HEK293 (cell line): ENCODE data around the gene CARD10.
A peak's percentile ranks its signal among the peaks of the same experiment; 100 is the strongest.

Experiments
- CTCF ChIA-PET: fragments of 350-600 bp; formaldehyde crosslinking; extraction: SDS; loops from one replicate; lab custom pipeline; 2021; ENCODE audit warnings: antibody characterized with exemption; lab: Yijun Ruan, JAX
- POLR2A ChIA-PET: fragments of 300-600 bp; formaldehyde crosslinking; extraction: SDS; loops from one replicate; lab custom pipeline; 2020; ENCODE audit warnings: antibody characterized with exemption, inconsistent platforms; lab: Yijun Ruan, JAX
- H3K27ac ChIP-seq: fragments of 200-500 bp; sonication (Bioruptor generic); 2 replicates; pipeline ENCODE4 v1.5.1; 2014; ENCODE audit warnings: low read depth, low read length, control low read depth, inconsistent platforms; ENCODE audit errors: extremely low read depth
- H3K36me3 ChIP-seq, 2 experiments: fragments of 200-500 bp in 1 of 2; sonication (Bioruptor generic) in 1 of 2; 1 replicate in 1 of 2; 2 replicates in 1 of 2; pipeline ENCODE4 v1.5.1; 2014 to 2017; ENCODE audit warnings: inconsistent platforms in 2 of 2, low read length in 2 of 2; ENCODE audit not compliant: control insufficient read depth in 2 of 2, insufficient read depth in 1 of 2
- H3K4me1 ChIP-seq: fragments of 200-500 bp; sonication (Bioruptor generic); 2 replicates; pipeline ENCODE4 v1.5.1; 2014; ENCODE audit warnings: mild to moderate bottlenecking, low read length, inconsistent platforms; ENCODE audit not compliant: control insufficient read depth, insufficient read depth
- H3K4me3 ChIP-seq: 2 replicates; pipeline ENCODE4 v1.5.1; 2011; ENCODE audit warnings: low read depth, mild to moderate bottlenecking, control low read depth, low read length, moderate library complexity
- H3K9me3 ChIP-seq: fragments of 200-500 bp; sonication (Bioruptor generic); 2 replicates; pipeline ENCODE4 v1.5.1; 2014; ENCODE audit warnings: low read depth, low read length, inconsistent platforms; ENCODE audit not compliant: control insufficient read depth, insufficient read depth
- BCL11B ChIP-seq: fragments of 450-650 bp; formaldehyde crosslinking; IDR thresholded peaks from 2 replicates; pipeline ENCODE4 v1.5.1; 2016; ENCODE audit warnings: low read depth, missing biosample characterization, missing genetic modification characterization
- OSR2 ChIP-seq: fragments of 450-650 bp; formaldehyde crosslinking; IDR thresholded peaks from 2 replicates; pipeline ENCODE4 v1.5.1; 2016; ENCODE audit warnings: missing biosample characterization, missing genetic modification characterization
- RBAK ChIP-seq: fragments of 450-650 bp; formaldehyde crosslinking; IDR thresholded peaks from 2 replicates; pipeline ENCODE4 v1.5.1; 2016; ENCODE audit warnings: missing biosample characterization, missing genetic modification characterization
- SP7 ChIP-seq: fragments of 450-650 bp; formaldehyde crosslinking; IDR thresholded peaks from 2 replicates; pipeline ENCODE4 v1.5.1; 2016; ENCODE audit warnings: missing biosample characterization, missing genetic modification characterization
- ZBTB1 ChIP-seq: fragments of 450-650 bp; formaldehyde crosslinking; IDR thresholded peaks from 2 replicates; pipeline ENCODE4 v1.5.1; 2016; ENCODE audit warnings: missing biosample characterization, missing genetic modification characterization
- ZFHX2 ChIP-seq: fragments of 450-650 bp; formaldehyde crosslinking; conservative IDR thresholded peaks from 2 replicates; pipeline ENCODE4 v1.5.1; 2016; ENCODE audit warnings: missing biosample characterization, missing genetic modification characterization
- ZFP3 ChIP-seq: fragments of 450-650 bp; formaldehyde crosslinking; IDR thresholded peaks from 2 replicates; pipeline ENCODE4 v1.5.1; 2016; ENCODE audit warnings: low read depth, missing biosample characterization, missing genetic modification characterization
- ZNF10 ChIP-seq: fragments of 450-650 bp; formaldehyde crosslinking; IDR thresholded peaks from 2 replicates; pipeline ENCODE4 v1.5.1; 2017; ENCODE audit warnings: missing biosample characterization, missing genetic modification characterization
- ZNF114 ChIP-seq: fragments of 450-650 bp; formaldehyde crosslinking; IDR thresholded peaks from 2 replicates; pipeline ENCODE4 v1.5.0; 2017; ENCODE audit warnings: missing biosample characterization, missing genetic modification characterization
- ZNF157 ChIP-seq: fragments of 450-650 bp; formaldehyde crosslinking; IDR thresholded peaks from 2 replicates; pipeline ENCODE4 v1.5.1; 2016; ENCODE audit warnings: missing biosample characterization, missing genetic modification characterization
- ZNF274 ChIP-seq, 2 experiments: fragments of 200-500 bp in 1 of 2; fragments of 450-650 bp in 1 of 2; sonication (Bioruptor generic) in 1 of 2; formaldehyde crosslinking in 1 of 2; IDR thresholded peaks; 2 replicates each; pipeline versions ENCODE4 v1.5.1 to v1.6.1; 2014 to 2016; ENCODE audit warnings: borderline replicate concordance in 1 of 2, inconsistent platforms in 1 of 2, low read length in 1 of 2, missing biosample characterization in 1 of 2, missing genetic modification characterization in 1 of 2
- ZNF394 ChIP-seq: fragments of 450-650 bp; formaldehyde crosslinking; IDR thresholded peaks from 2 replicates; pipeline ENCODE4 v1.5.1; 2016; ENCODE audit warnings: missing biosample characterization, missing genetic modification characterization, mild to moderate bottlenecking, moderate library complexity, borderline replicate concordance
- ZNF555 ChIP-seq: fragments of 450-650 bp; formaldehyde crosslinking; conservative IDR thresholded peaks from 2 replicates; pipeline ENCODE4 v1.5.1; 2017; ENCODE audit warnings: missing biosample characterization, mild to moderate bottlenecking, missing genetic modification characterization, inconsistent platforms
- ZNF571 ChIP-seq: fragments of 450-650 bp; formaldehyde crosslinking; IDR thresholded peaks from 2 replicates; pipeline ENCODE4 v1.5.0; 2017; ENCODE audit warnings: missing biosample characterization, missing genetic modification characterization
- ZNF610 ChIP-seq: fragments of 450-650 bp; formaldehyde crosslinking; IDR thresholded peaks from 2 replicates; pipeline ENCODE4 v1.5.1; 2016; ENCODE audit warnings: missing biosample characterization, missing genetic modification characterization, borderline replicate concordance
- ZNF785 ChIP-seq: fragments of 450-650 bp; formaldehyde crosslinking; IDR thresholded peaks from 2 replicates; pipeline ENCODE4 v1.5.1; 2016; ENCODE audit warnings: missing biosample characterization, missing genetic modification characterization
- ZNF830 ChIP-seq: fragments of 450-650 bp; IDR thresholded peaks from 2 replicates; pipeline ENCODE4 v1.5.0; 2018; ENCODE audit warnings: missing biosample characterization, missing genetic modification characterization, low read depth, mild to moderate bottlenecking, moderate library complexity
- ZNF837 ChIP-seq: fragments of 450-650 bp; formaldehyde crosslinking; IDR thresholded peaks from 2 replicates; pipeline ENCODE4 v1.5.1; 2016; ENCODE audit warnings: missing biosample characterization, missing genetic modification characterization
- TF ChIP-seq, protein P1 (sequence below): fragments of 450-650 bp; formaldehyde crosslinking; IDR thresholded peaks from 2 replicates; pipeline ENCODE4 v1.5.1; 2016; ENCODE audit warnings: missing biosample characterization, missing genetic modification characterization, low read depth
- TF ChIP-seq, protein P2 (sequence below): fragments of 450-650 bp; formaldehyde crosslinking; IDR thresholded peaks from 2 replicates; pipeline ENCODE4 v1.5.1; 2016; ENCODE audit warnings: missing biosample characterization, missing genetic modification characterization
- TF ChIP-seq, protein P3 (sequence below): fragments of 450-650 bp; formaldehyde crosslinking; IDR thresholded peaks from 2 replicates; pipeline ENCODE4 v1.5.1; 2016; ENCODE audit warnings: missing biosample characterization, missing genetic modification characterization
- TF ChIP-seq, protein P4 (sequence below): fragments of 450-650 bp; formaldehyde crosslinking; conservative IDR thresholded peaks from 2 replicates; pipeline ENCODE4 v1.5.1; 2016; ENCODE audit warnings: low read depth, missing biosample characterization, missing genetic modification characterization
- TF ChIP-seq, protein P5 (sequence below): fragments of 450-650 bp; IDR thresholded peaks from 2 replicates; pipeline ENCODE4 v1.5.1; 2018; ENCODE audit warnings: missing biosample characterization, missing genetic modification characterization

The CARD10 gene

DNA sequence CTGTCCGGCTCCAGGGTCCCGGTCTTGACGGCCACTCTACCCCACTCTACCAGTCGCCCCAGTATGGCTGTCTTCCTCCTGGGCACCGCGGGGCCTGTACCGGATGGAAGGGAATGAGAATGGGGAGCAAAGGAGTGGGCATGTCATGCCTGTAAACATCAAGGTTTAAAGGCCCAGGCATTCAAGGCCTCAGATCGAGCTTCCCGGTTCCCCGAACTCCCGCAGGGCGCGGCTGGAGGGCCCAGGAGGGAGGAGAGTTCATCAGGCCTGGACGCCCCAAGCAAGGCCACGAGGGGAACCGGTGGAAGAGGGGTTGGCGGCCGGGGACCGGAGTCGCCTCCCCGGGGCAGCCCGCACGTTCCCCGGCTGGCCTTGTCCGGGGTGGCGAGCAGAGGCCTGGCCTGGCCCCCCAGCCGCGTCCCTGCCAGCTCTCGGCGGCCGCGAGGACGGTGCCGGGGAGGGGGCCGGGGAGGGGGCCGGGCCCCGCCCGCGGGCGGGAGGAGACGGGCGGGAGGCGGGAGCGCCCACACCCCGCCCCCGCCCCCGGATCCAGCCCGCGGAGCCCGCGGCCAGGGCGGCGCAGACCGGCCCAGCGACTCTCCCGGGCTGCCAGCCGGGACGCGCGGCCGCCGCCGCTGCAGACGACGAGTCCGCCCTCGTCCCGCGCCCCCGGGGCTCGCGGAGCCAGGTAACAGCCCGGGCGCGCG, 40.8 kb upstream of the CARD10 start, which contains the start of gene CDC42EP1:
Gene CDC42EP1, plus strand, starts transcription at position 580 of the 707 bp plus-strand sequence. CDS start 5,870 bp downstream, outside the sequence.
- H3K4me3 ChIP-seq, result peak within 1 kb of the TSS; percentile 69
- H3K4me1 ChIP-seq, result peaks cover 12% of the 10 kb centered on the region
- POLR2A ChIA-PET, result interaction anchor here (0.5 to 1.4 kb wide), 9 partner anchors 9 to 172 kb away, joined by 3 to 8 read pairs (median 4); partner anchors contain the start of genes GGA1 and NOL12
- H3K36me3 ChIP-seq, result peaks cover 0 to 11% of the 10 kb centered on the region in 2 experiments; a peak in 2 of 3 replicates
- H3K9me3 ChIP-seq, result no peaks in the 10 kb centered on the region
- CTCF ChIA-PET, result interaction anchor here (0.6 to 1.2 kb wide), 6 partner anchors 11 to 420 kb away, joined by 3 to 6 read pairs (median 4); no protein-coding TSS in a partner anchor
- peak within 1 kb of the TSS; percentile 96 for H3K27ac ChIP-seq
- TF ChIP-seq, protein P1, sequence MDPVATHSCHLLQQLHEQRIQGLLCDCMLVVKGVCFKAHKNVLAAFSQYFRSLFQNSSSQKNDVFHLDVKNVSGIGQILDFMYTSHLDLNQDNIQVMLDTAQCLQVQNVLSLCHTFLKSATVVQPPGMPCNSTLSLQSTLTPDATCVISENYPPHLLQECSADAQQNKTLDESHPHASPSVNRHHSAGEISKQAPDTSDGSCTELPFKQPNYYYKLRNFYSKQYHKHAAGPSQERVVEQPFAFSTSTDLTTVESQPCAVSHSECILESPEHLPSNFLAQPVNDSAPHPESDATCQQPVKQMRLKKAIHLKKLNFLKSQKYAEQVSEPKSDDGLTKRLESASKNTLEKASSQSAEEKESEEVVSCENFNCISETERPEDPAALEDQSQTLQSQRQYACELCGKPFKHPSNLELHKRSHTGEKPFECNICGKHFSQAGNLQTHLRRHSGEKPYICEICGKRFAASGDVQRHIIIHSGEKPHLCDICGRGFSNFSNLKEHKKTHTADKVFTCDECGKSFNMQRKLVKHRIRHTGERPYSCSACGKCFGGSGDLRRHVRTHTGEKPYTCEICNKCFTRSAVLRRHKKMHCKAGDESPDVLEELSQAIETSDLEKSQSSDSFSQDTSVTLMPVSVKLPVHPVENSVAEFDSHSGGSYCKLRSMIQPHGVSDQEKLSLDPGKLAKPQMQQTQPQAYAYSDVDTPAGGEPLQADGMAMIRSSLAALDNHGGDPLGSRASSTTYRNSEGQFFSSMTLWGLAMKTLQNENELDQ (tag by site-specific recombination), result no peak
- TF ChIP-seq OSR2 (no peak), ZNF394 (tag by site-specific recombination) (no peak), ZNF571 (tag by site-specific recombination) (no peak), ZFHX2 (0 out of 2 replicates have a peak, but pooled peaks have one; percentile 11), ZNF830 (no peak), ZNF555 (tag by site-specific recombination) (no peak), RBAK (tag by site-specific recombination) (no peak), ZBTB1 (tag by site-specific recombination) (no peak), BCL11B (tag by site-specific recombination) (peak; percentile 63; the same call in 1 of the 2 replicates), ZNF10 (tag by site-specific recombination) (no peak), ZNF785 (tag by site-specific recombination) (no peak), ZNF157 (no peak), ZNF114 (tag by site-specific recombination) (no peak), SP7 (tag by site-specific recombination) (peak; percentile 42; the same call in 1 of the 2 replicates), ZNF837 (tag by site-specific recombination) (no peak), ZNF274 (IDR thresholded peaks at IDR 0.05; ENCODE audit: low read length) (no peak), ZNF274 (tag by site-specific recombination; IDR thresholded peaks at IDR 0.05; ENCODE audit: borderline replicate concordance) (no peak), ZFP3 (tag by site-specific recombination) (no peak), ZNF610 (0 out of 2 replicates have a peak, but pooled peaks have one; percentile 20)
- TF ChIP-seq, protein P2, sequence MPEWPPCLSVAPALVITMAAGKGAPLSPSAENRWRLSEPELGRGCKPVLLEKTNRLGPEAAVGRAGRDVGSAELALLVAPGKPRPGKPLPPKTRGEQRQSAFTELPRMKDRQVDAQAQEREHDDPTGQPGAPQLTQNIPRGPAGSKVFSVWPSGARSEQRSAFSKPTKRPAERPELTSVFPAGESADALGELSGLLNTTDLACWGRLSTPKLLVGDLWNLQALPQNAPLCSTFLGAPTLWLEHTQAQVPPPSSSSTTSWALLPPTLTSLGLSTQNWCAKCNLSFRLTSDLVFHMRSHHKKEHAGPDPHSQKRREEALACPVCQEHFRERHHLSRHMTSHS (tag by site-specific recombination), result no peak
- TF ChIP-seq, protein P3, sequence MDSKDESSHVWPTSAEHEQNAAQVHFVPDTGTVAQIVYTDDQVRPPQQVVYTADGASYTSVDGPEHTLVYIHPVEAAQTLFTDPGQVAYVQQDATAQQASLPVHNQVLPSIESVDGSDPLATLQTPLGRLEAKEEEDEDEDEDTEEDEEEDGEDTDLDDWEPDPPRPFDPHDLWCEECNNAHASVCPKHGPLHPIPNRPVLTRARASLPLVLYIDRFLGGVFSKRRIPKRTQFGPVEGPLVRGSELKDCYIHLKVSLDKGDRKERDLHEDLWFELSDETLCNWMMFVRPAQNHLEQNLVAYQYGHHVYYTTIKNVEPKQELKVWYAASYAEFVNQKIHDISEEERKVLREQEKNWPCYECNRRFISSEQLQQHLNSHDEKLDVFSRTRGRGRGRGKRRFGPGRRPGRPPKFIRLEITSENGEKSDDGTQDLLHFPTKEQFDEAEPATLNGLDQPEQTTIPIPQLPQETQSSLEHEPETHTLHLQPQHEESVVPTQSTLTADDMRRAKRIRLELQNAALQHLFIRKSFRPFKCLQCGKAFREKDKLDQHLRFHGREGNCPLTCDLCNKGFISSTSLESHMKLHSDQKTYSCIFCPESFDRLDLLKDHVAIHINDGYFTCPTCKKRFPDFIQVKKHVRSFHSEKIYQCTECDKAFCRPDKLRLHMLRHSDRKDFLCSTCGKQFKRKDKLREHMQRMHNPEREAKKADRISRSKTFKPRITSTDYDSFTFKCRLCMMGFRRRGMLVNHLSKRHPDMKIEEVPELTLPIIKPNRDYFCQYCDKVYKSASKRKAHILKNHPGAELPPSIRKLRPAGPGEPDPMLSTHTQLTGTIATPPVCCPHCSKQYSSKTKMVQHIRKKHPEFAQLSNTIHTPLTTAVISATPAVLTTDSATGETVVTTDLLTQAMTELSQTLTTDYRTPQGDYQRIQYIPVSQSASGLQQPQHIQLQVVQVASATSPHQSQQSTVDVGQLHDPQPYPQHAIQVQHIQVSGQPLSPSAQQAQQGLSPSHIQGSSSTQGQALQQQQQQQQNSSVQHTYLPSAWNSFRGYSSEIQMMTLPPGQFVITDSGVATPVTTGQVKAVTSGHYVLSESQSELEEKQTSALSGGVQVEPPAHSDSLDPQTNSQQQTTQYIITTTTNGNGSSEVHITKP (tag by site-specific recombination), result 0 out of 2 replicates have a peak, but pooled peaks have one; percentile 16
- TF ChIP-seq, protein P4, sequence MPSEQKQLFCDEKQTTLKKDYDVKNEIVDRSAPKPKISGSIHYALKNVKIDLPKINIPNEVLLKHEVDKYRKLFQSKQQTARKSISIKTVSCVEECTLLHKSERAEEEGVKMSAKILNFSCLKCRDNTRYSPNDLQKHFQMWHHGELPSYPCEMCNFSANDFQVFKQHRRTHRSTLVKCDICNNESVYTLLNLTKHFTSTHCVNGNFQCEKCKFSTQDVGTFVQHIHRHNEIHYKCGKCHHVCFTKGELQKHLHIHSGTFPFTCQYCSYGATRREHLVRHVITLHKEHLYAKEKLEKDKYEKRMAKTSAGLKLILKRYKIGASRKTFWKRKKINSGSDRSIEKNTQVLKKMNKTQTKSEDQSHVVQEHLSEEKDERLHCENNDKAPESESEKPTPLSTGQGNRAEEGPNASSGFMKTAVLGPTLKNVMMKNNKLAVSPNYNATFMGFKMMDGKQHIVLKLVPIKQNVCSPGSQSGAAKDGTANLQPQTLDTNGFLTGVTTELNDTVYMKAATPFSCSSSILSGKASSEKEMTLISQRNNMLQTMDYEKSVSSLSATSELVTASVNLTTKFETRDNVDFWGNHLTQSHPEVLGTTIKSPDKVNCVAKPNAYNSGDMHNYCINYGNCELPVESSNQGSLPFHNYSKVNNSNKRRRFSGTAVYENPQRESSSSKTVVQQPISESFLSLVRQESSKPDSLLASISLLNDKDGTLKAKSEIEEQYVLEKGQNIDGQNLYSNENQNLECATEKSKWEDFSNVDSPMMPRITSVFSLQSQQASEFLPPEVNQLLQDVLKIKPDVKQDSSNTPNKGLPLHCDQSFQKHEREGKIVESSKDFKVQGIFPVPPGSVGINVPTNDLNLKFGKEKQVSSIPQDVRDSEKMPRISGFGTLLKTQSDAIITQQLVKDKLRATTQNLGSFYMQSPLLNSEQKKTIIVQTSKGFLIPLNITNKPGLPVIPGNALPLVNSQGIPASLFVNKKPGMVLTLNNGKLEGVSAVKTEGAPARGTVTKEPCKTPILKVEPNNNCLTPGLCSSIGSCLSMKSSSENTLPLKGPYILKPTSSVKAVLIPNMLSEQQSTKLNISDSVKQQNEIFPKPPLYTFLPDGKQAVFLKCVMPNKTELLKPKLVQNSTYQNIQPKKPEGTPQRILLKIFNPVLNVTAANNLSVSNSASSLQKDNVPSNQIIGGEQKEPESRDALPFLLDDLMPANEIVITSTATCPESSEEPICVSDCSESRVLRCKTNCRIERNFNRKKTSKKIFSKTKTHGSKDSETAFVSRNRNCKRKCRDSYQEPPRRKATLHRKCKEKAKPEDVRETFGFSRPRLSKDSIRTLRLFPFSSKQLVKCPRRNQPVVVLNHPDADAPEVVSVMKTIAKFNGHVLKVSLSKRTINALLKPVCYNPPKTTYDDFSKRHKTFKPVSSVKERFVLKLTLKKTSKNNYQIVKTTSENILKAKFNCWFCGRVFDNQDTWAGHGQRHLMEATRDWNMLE, result no peak
- TF ChIP-seq, protein P5, sequence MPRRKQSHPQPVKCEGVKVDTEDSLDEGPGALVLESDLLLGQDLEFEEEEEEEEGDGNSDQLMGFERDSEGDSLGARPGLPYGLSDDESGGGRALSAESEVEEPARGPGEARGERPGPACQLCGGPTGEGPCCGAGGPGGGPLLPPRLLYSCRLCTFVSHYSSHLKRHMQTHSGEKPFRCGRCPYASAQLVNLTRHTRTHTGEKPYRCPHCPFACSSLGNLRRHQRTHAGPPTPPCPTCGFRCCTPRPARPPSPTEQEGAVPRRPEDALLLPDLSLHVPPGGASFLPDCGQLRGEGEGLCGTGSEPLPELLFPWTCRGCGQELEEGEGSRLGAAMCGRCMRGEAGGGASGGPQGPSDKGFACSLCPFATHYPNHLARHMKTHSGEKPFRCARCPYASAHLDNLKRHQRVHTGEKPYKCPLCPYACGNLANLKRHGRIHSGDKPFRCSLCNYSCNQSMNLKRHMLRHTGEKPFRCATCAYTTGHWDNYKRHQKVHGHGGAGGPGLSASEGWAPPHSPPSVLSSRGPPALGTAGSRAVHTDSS (tag by site-specific recombination), result no peak
